Activated CD4-positive, CD25-positive, alpha-beta regulatory T cell treated with anti-CD3 and anti-CD28 coated beads, Interleukin-2, amount 50 U/mL, for 24 hours (primary cell): ENCODE data around the gene PKP1.

Experiments used
- ATAC-seq, 2 donors: fragments of 150-1000 bp; cut with Tn5 transposase; one replicate each; pipeline ENCODE4 v1.10.0; 2021; ENCODE audit warnings: mild to moderate bottlenecking in 1 of 2, moderate library complexity in 1 of 2

The PKP1 gene

GRCh38 chr1:201260648-201261311 is 22.5 kb upstream of the PKP1 start:
- ATAC-seq, result no peak

- no peak for ATAC-seq
These were observed 21.3 kb upstream of the PKP1 start for GRCh38 chr1:201261771-201262547.

GRCh38 chr1:201262963-201263608 is 20.2 kb upstream of the PKP1 start:
- no peak for ATAC-seq

GRCh38 chr1:201264072-201264471 is 19.2 kb upstream of the PKP1 start:
- no peak for ATAC-seq

GRCh38 chr1:201264554-201264953 is 18.8 kb upstream of the PKP1 start:
- ATAC-seq, result no peak

- no peak for ATAC-seq
These were observed 17.6 kb upstream of the PKP1 start for GRCh38 chr1:201265756-201266155.

GRCh38 chr1:201266276-201266675 is 17.0 kb upstream of the PKP1 start:
- no peak for ATAC-seq

- no peak for ATAC-seq
These were observed 16.5 kb upstream of the PKP1 start for GRCh38 chr1:201266774-201267173.

GRCh38 chr1:201267481-201268229 is 15.7 kb upstream of the PKP1 start:
- no peak for ATAC-seq

GRCh38 chr1:201268604-201269151 is 14.6 kb upstream of the PKP1 start:
- no peak for ATAC-seq

- ATAC-seq, result no peak
These were observed 14.0 kb upstream of the PKP1 start for GRCh38 chr1:201269281-201269680.

- ATAC-seq, result no peak
These were observed 13.4 kb upstream of the PKP1 start for GRCh38 chr1:201269900-201270410.

- ATAC-seq, result no peak
These were observed 12.5 kb upstream of the PKP1 start for GRCh38 chr1:201270616-201271390.

GRCh38 chr1:201272799-201273198 is 10.5 kb upstream of the PKP1 start:
- ATAC-seq, result no peak

GRCh38 chr1:201274616-201275252 is 8.6 kb upstream of the PKP1 start:
- no peak for ATAC-seq

- ATAC-seq, result no peak
These were observed 8.0 kb upstream of the PKP1 start for GRCh38 chr1:201275253-201275666.

GRCh38 chr1:201276891-201277290 is 6.4 kb upstream of the PKP1 start:
- ATAC-seq, result no peak

GRCh38 chr1:201277441-201277840 is 5.9 kb upstream of the PKP1 start:
- ATAC-seq, result no peak

GRCh38 chr1:201279313-201279712 is 4.0 kb upstream of the PKP1 start:
- no peak for ATAC-seq

- no peak for ATAC-seq
These were observed 2.4 kb upstream of the PKP1 start for GRCh38 chr1:201280884-201281283.

- ATAC-seq, result no peak
These were observed 1.7 kb upstream of the PKP1 start for GRCh38 chr1:201281573-201281972.
